Prostate gland (tissue), 2 donors: Measurements from ENCODE around the gene MLN.

Experiments
- CTCF ChIP-seq, 4 experiments: fragments of 200-600 bp in 2 of 4; fragments of 450-650 bp in 2 of 4; sonication (generic) in 2 of 4; IDR thresholded peaks; 1 replicate in 3 of 4; 2 replicates in 1 of 4; pipeline ENCODE4 v1.5.1; 2016 to 2019; ENCODE audit warnings: antibody characterized with exemption in 4 of 4, mild to moderate bottlenecking in 2 of 4, moderate library complexity in 2 of 4
- POLR2AphosphoS5 ChIP-seq: sonication (generic); formaldehyde crosslinking; IDR thresholded peaks from one replicate; pipeline ENCODE4 v1.6.1; 2017; ENCODE audit warnings: antibody characterized with exemption

DNA sequence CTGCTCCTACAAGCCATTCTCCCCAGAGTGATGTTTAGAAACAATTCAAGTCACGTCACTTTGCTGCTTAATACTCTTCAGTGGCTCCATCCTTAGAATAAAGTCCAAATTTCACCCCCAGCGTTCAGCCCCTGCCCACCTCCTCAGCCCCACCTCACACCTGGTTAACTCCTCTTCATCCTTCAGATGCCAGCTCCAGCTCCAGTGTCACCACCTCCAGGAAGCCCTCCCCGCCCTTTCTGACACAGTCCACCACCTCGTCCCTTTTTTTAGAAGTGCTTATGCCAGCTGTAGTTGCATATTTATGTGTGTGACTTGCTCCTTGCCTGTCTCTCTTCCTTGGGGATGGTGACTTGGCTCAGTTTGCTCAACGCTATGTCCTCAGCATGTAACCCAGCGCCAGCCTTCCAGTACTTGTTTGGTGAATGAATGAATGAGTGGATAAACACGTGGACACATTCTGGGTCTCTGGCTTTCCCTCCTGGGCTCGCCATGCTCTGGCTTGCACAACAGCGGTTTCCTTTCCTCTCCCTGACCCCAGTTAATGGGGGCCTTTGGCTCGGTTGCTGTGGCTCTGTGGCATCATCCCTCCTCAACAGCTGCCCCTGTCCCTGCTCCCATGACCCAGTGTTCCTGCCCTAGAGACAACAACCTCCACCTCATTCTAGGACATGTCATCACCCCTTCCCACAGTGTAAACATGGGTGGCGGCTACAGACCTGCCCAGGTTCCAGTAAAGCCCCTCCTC, 53.4 kb downstream of the MLN start:
- TF ChIP-seq CTCF (IDR thresholded peaks at IDR 0.05) (no peak), POLR2AphosphoS5 (no peak)
